K562 (cell line): Measurements from ENCODE around the gene GNAS-AS1.

Experiments
- EP300 ChIP-seq: IDR thresholded peaks from 2 replicates; pipeline ENCODE4 v1.6.1; 2012; ENCODE audit warnings: low read length, improper control_type of control experiment
- EZH2 ChIP-seq: IDR thresholded peaks from 2 replicates; pipeline ENCODE4 v1.6.1; 2012; ENCODE audit warnings: low read depth, mild to moderate bottlenecking, inconsistent platforms, low read length, borderline replicate concordance
- FOXA3 ChIP-seq, 2 experiments: fragments of 450-650 bp in 1 of 2; sonication (generic) in 1 of 2; formaldehyde crosslinking; IDR thresholded peaks in 1 of 2; conservative IDR thresholded peaks in 1 of 2; 2 replicates each; pipeline versions ENCODE4 v1.4.0 to v1.8.0; 2020 to 2022; ENCODE audit warnings: mild to moderate bottlenecking in 2 of 2, missing genetic modification reagents in 1 of 2
- HDGF ChIP-seq: fragments of 450-650 bp; IDR thresholded peaks from 2 replicates; pipeline ENCODE4 v1.6.1; 2016
- HNRNPLL ChIP-seq: fragments of 200-400 bp; formaldehyde crosslinking; IDR thresholded peaks from 2 replicates; pipeline ENCODE4 v1.6.1; 2017; ENCODE audit warnings: low read length, low read depth, mild to moderate bottlenecking; ENCODE audit not compliant: poor library complexity, severe bottlenecking
- PHF21A ChIP-seq: fragments of 450-650 bp; IDR thresholded peaks from 2 replicates; pipeline ENCODE4 v1.6.1; 2017; ENCODE audit warnings: low read depth, borderline replicate concordance
- TCF7L2 ChIP-seq: fragments of 150-350 bp; IDR thresholded peaks from 2 replicates; pipeline ENCODE4 v1.6.1; 2016; ENCODE audit warnings: low read depth, mild to moderate bottlenecking, low read length, moderate library complexity
- ZC3H11A ChIP-seq: IDR thresholded peaks from 2 replicates; pipeline ENCODE4 v1.6.1; 2012; ENCODE audit warnings: low read depth, low read length, improper control_type of control experiment
- ZNF77 ChIP-seq: fragments of 250-450 bp; sonication (Bioruptor Pico); IDR thresholded peaks from 2 replicates; pipeline ENCODE4 v1.5.0; 2020
- TF ChIP-seq, protein P1 (sequence below), 3 experiments: IDR thresholded peaks in 2 of 3; conservative IDR thresholded peaks in 1 of 3; 2 replicates each; pipeline ENCODE4 v1.5.1; 2011 to 2012; ENCODE audit warnings: low read length in 3 of 3, mild to moderate bottlenecking in 3 of 3, control low read depth in 2 of 3, improper control_type of control experiment in 1 of 3, inconsistent platforms in 1 of 3, low read depth in 1 of 3, mixed read lengths in 1 of 3, moderate library complexity in 1 of 3; ENCODE audit not compliant: insufficient read depth in 2 of 3

DNA sequence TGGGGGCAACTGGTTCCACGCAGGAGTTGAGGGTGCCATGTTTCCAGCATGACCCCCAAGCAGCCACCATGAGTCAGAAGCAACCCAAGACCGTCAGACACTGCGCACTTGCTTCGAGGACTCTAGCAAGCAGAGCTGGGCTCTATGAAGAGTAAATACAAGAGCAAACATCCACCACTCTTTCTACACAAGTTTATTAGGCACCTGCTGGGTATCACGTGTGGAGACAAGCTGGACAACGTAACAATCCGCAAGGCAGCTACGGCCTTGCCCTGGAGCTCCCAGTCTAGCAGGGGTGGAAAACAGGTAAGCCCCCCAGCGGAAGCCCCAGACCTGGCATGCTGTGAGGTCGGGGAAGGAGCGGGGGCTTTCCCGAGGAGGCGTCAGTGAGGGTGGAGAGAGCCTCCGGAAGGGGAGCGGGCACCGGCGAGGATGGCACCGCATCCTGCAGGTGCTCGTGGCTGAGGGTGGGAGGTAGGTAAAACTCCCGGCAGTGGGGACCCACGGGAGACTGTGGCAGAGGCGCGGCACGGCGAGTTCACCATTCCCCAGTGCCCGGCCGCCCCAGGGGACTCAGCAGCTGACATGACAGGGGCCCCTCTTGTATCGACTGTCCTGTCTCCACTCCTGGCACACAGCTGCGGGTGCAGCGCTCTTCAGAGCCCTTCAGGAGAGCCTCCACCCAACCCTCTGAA, 33.6 kb downstream of the GNAS-AS1 start:
- TF ChIP-seq ZC3H11A: no peak
- TF ChIP-seq EP300: no peak
- TF ChIP-seq EZH2: no peak
- no peak for TF ChIP-seq HNRNPLL
- TF ChIP-seq, protein P1, sequence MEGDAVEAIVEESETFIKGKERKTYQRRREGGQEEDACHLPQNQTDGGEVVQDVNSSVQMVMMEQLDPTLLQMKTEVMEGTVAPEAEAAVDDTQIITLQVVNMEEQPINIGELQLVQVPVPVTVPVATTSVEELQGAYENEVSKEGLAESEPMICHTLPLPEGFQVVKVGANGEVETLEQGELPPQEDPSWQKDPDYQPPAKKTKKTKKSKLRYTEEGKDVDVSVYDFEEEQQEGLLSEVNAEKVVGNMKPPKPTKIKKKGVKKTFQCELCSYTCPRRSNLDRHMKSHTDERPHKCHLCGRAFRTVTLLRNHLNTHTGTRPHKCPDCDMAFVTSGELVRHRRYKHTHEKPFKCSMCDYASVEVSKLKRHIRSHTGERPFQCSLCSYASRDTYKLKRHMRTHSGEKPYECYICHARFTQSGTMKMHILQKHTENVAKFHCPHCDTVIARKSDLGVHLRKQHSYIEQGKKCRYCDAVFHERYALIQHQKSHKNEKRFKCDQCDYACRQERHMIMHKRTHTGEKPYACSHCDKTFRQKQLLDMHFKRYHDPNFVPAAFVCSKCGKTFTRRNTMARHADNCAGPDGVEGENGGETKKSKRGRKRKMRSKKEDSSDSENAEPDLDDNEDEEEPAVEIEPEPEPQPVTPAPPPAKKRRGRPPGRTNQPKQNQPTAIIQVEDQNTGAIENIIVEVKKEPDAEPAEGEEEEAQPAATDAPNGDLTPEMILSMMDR (IDR thresholded peaks at IDR 0.05 in 2 of 3, conservative IDR thresholded peaks at IDR 0.05 in 1 of 3; ENCODE audit: insufficient read depth in 2 of 3, low read depth in 1 of 3, low read length in 3 of 3): no peak
- no peak for TF ChIP-seq ZNF77 (CRISPR knock-in tag)
- TF ChIP-seq HDGF: no peak
- no peak for TF ChIP-seq PHF21A
- no peak for TF ChIP-seq FOXA3 (CRISPR knock-in tag; conservative IDR thresholded peaks at IDR 0.05 in 1 of 2, IDR thresholded peaks at IDR 0.05 in 1 of 2)
- TF ChIP-seq TCF7L2: no peak
